BLaER1 (cell line): Measurements from ENCODE around the gene GCSH.

Experiments
- H3K27ac ChIP-seq: shearing (Covaris generic); formaldehyde crosslinking; 2 replicates; pipeline ENCODE4 v1.8.1; 2022
- H3K27me3 ChIP-seq: shearing (Covaris generic); formaldehyde crosslinking; 2 replicates; pipeline ENCODE4 v1.8.1; 2022
- H3K36me3 ChIP-seq: shearing (Covaris generic); formaldehyde crosslinking; 2 replicates; pipeline ENCODE4 v1.8.1; 2022
- H3K4me1 ChIP-seq: shearing (Covaris generic); formaldehyde crosslinking; 2 replicates; pipeline ENCODE4 v1.8.1; 2022
- H3K4me2 ChIP-seq: shearing (Covaris generic); formaldehyde crosslinking; 2 replicates; pipeline ENCODE4 v1.8.1; 2022
- H3K4me3 ChIP-seq: shearing (Covaris generic); formaldehyde crosslinking; 2 replicates; pipeline ENCODE4 v1.8.1; 2022
- H3K9ac ChIP-seq: shearing (Covaris generic); formaldehyde crosslinking; 2 replicates; pipeline ENCODE4 v1.8.1; 2022
- H3K9me3 ChIP-seq: shearing (Covaris generic); formaldehyde crosslinking; 2 replicates; pipeline ENCODE4 v1.8.1; 2022
- H4K20me1 ChIP-seq: shearing (Covaris generic); formaldehyde crosslinking; 2 replicates; pipeline ENCODE4 v1.8.1; 2022
- Cebpa-rat ChIP-seq: shearing (Covaris generic); IDR thresholded peaks from 2 replicates; pipeline ENCODE4 v1.8.1; 2022

GCSH gene

DNA sequence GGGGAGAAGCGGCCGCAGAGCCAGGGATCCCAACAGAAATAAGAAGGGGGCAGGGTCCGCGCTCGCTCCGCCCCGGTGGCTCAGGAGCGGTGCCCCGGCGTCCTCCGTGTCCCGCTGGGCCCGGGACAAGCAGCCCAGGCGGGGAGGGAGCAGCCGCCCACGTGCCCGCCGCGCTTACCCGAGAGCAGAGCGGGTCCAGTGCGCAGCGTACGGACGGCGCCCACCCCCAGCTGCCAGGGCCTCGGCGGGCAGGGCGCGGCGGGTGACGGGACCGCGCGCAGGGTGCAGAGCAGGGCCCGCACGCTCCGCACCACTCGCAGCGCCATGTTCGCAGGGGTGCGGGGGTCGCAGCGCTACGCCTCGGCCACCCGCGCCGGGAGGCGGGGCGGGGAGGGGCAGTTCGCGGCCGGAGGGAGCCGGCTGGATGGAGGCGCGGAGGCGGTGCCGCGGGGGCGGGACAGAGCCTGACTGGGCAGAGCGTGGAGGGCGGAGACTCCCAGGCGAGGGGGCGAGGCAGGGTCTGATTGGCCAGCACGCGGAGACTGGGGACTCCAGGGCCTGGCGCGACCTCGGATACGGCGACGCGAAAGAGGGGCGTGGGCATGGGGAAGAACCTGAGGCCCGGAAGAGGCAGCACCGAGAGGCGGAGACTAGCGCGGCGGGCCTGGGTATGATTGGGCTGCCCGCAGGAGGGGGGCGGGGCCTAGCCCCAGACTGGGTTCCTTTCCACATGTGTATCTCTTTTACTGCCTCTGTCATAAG is at the start of gene GCSH:
Gene GCSH (minus strand): TSS at position 443 of the 762 bp plus-strand sequence. CDS start 117 bp downstream, at position 326.
- TF ChIP-seq Cebpa-rat: no peak
- Histone ChIP-seq H3K4me3 (peak within 1 kb of the TSS; percentile 83), H3K9ac (peak within 1 kb of the TSS; percentile 79), H3K36me3 (peaks cover 5% of the 10 kb centered on the region; the same call in 1 of the 2 replicates), H3K27ac (peak within 1 kb of the TSS; percentile 74), H3K9me3 (no peaks in the 10 kb centered on the region), H4K20me1 (no peaks in the 10 kb centered on the region), H3K4me2 (peak within 1 kb of the TSS; percentile 94), H3K27me3 (no peaks in the 10 kb centered on the region), H3K4me1 (peaks cover 31% of the 10 kb centered on the region)

GRCh38 chr16:81143921-81144471 is 47.8 kb upstream of the GCSH start:
- H3K4me2 ChIP-seq: no peak overlapping the region
- H3K36me3 ChIP-seq: no peaks in the 10 kb centered on the region
- no peak overlapping the region for H3K27ac ChIP-seq
- no peaks in the 10 kb centered on the region for H3K4me1 ChIP-seq
- no peaks in the 10 kb centered on the region for H3K27me3 ChIP-seq
- H4K20me1 ChIP-seq: no peaks in the 10 kb centered on the region
- no peak for TF ChIP-seq Cebpa-rat
- no peaks in the 10 kb centered on the region for H3K9me3 ChIP-seq
- H3K9ac ChIP-seq: no peak overlapping the region
- no peak overlapping the region for H3K4me3 ChIP-seq

GRCh38 chr16:81142864-81143263 is 46.7 kb upstream of the GCSH start:
- Histone ChIP-seq H3K27me3 (no peaks in the 10 kb centered on the region), H3K4me1 (no peaks in the 10 kb centered on the region), H3K27ac (no peak overlapping the region), H3K9ac (no peak overlapping the region), H3K4me2 (no peak overlapping the region), H3K9me3 (no peaks in the 10 kb centered on the region), H3K36me3 (no peaks in the 10 kb centered on the region), H3K4me3 (no peak overlapping the region), H4K20me1 (no peaks in the 10 kb centered on the region)
- TF ChIP-seq Cebpa-rat: no peak

DNA sequence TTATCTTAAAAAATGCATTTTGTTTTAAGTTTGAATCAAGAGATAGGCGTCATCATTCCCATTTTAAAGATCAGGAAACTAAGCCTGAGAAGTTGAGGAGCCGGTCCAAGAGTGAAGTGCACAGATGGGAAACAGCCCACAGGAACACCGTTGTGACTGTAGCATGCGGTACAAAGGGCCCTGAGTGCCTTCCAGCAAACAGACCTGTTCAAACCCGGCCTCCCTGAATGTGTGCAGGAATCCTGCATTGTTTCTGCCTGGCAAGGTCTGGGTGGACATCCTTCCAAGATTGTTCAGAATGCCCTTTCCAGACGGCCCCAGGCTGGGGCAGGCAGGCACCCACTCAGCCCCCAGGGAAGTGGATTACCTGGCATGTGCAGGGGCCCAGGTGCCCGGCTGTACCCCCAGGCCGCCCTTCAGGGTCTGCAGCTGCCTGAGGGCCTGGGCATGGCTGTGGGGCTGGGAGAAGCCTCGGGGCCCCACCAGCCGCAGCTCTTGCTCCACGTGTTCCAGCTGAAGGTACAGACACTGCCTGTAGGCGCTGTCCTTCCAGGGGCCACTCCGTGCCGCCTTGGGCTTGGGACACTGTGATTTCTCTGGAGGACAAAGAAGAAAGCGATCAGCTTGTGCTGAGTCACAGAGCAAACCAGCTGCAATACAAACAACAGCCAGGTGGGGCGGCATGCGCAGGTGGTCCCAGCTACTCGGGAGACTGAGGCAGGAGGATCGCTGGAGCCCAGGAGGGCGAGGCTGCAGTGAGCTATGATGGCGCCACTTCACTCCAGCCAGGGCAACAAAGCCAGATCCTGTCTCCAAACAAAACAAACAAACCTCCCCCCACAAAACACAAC is 45.0 kb upstream of the GCSH start:
- Histone ChIP-seq H3K9ac (no peak overlapping the region), H3K27ac (no peak overlapping the region; the same call in 1 of the 2 replicates), H3K4me3 (no peak overlapping the region), H3K27me3 (no peaks in the 10 kb centered on the region), H3K4me1 (no peaks in the 10 kb centered on the region), H3K4me2 (no peak overlapping the region), H3K36me3 (no peaks in the 10 kb centered on the region), H4K20me1 (no peaks in the 10 kb centered on the region), H3K9me3 (no peaks in the 10 kb centered on the region)
- TF ChIP-seq Cebpa-rat: no peak

DNA sequence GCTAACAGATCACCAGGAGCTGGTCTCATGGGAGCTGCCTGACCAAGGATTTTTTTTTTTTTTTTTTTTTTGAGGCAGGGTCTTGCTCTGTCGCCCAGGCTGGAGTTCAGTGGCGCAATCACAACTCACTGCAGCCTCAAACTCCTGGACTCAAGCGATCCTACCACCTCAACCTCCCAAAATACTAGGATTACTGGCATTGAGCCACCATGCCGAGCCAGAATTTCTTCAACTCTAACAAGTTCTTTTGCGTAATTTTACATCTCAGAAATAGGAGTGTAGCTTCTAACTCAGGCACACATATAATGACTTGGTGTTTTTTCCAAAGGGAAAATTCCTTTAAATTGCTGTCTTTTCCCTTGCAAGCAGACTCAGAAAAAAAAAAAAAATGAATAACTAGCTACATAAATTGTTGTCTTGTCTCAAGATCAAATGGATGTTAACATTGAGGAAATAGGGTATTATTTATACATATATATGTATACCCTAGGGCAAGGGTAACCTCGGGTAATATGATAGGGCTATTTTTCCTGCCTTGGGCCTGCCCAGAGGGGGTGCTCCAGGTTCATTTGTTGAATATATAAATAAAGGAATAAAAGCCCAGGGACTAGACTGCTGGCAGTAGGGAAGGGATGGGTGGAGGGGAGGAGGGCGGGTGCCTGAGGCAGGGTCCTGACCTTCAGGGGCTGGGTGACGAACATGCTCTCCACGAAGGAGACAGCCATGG is 42.8 kb upstream of the GCSH start:
- no peak overlapping the region for H3K4me2 ChIP-seq
- no peaks in the 10 kb centered on the region for H4K20me1 ChIP-seq
- no peaks in the 10 kb centered on the region for H3K4me1 ChIP-seq
- no peaks in the 10 kb centered on the region for H3K9me3 ChIP-seq
- no peaks in the 10 kb centered on the region for H3K36me3 ChIP-seq
- no peak overlapping the region for H3K4me3 ChIP-seq
- no peak for TF ChIP-seq Cebpa-rat
- H3K27me3 ChIP-seq: no peaks in the 10 kb centered on the region
- H3K9ac ChIP-seq: no peak overlapping the region
- no peak overlapping the region for H3K27ac ChIP-seq

DNA sequence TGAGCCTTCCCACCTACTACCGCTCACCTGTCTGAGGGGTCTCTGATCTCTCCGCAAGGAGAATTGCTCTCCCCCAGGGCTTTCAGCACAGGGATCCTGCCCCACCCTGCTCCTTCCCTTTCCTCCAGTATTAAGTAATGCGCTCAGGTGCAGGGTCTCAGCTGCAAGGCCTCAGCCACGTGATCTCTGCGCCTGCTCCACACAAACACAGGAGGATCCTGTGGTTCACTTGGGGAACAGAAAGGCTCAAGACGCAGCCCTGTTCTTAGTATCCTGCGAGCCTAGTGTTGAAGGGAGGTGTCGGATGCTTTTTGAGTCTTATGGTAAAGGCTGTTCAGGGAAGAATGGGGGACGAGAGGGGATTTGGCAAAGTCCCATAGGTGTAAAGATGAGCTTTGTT is 41.6 kb upstream of the GCSH start:
- Histone ChIP-seq H3K27ac (no peak overlapping the region), H3K4me3 (no peak overlapping the region), H3K9me3 (no peaks in the 10 kb centered on the region), H3K36me3 (no peaks in the 10 kb centered on the region), H4K20me1 (no peaks in the 10 kb centered on the region), H3K4me1 (no peaks in the 10 kb centered on the region), H3K27me3 (no peaks in the 10 kb centered on the region), H3K4me2 (no peak overlapping the region), H3K9ac (no peak overlapping the region)
- no peak for TF ChIP-seq Cebpa-rat

DNA sequence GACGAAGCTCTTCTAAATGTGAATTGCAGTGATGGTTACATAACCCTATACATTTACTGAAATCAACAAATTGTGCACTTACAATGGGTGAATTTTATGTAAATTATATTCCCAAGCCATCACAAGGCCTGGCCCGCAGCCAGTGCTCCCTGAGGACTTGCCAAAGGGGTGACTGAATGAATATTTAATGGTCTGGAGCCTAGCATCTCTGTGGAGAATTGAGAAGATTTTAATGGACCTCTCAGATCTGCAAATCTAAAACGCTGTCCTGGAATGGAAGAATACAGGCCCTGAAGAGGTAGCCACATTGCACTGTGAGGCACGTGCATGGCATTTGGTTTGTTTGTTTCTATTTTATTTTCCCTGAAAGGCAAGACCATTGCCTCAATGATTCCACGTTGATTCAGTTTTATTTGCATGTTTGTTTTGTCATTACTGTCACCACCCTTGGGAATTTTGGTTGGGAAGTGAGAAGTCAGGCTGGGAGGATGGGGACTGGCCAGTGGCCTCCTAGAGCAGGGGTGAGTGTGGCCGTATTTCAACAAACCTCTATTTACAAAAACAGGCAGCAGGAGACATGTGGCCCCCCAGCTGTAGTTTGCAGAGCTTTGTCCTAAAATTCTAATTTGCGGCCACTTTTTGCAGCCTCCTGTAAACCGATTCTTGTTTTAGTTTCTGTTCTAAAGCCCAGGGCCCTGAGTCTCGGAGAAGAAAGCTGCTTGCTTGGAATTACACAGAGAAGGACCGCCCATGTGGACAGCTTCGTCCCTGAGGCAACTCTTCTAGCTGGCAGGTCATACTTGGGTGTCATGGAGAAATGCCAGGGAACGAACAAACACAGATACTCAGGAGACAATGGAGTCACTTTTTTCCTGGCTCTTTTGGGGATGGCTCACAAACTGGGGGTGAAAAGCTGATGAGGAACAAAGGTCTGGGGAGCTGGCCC is 40.5 kb upstream of the GCSH start:
- H3K4me3 ChIP-seq: no peak overlapping the region
- no peak overlapping the region for H3K27ac ChIP-seq

DNA sequence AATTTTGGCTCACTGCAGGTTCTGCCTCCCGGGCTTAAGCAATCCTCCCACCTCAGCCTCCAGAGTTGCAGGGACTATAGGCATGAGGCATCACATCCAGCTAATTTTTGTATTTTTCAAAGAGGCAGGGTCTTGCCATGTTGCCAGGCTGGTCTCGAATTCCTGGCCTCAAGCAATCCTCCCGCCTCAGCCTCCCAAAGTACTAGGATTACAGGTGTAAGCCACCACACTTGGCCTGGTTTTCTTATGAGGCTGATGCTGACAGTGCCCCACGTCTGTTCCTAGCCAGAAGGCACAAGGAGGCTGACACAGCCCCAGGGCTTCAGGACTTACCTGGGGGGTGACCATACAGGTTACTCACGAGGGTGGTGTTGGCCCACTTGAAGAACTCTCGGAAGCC is 33.9 kb upstream of the GCSH start:
- Histone ChIP-seq H3K36me3 (no peaks in the 10 kb centered on the region), H3K4me2 (no peak overlapping the region), H3K27me3 (no peaks in the 10 kb centered on the region), H3K9ac (no peak overlapping the region), H3K4me3 (no peak overlapping the region), H3K9me3 (no peaks in the 10 kb centered on the region), H3K27ac (no peak overlapping the region), H3K4me1 (peaks cover 7% of the 10 kb centered on the region), H4K20me1 (no peaks in the 10 kb centered on the region)
- no peak for TF ChIP-seq Cebpa-rat

More for the DNA sequence above, 40.5 kb upstream of the GCSH start:
- Histone ChIP-seq H3K9ac (no peak overlapping the region), H3K27me3 (no peaks in the 10 kb centered on the region), H3K9me3 (no peaks in the 10 kb centered on the region), H3K4me2 (no peak overlapping the region), H3K36me3 (no peaks in the 10 kb centered on the region), H4K20me1 (no peaks in the 10 kb centered on the region), H3K4me1 (no peaks in the 10 kb centered on the region)
- no peak for TF ChIP-seq Cebpa-rat
